ENCODE results near the gene RAD23A. TPM values are rescaled to one million over a fixed set of nuclear protein-coding genes. Genes with fewer than 3 reads are reported as not detected.
A peak's percentile ranks its signal among the peaks of the same experiment; 100 is the strongest.

RAD23A gene
- total RNA-seq, 1 donor from 2014 or later = 62.1 TPM

GRCh38 chr19:13001166-13001501 is 55.5 kb downstream of the RAD23A start:
- DNase-seq = no peak
- peaks cover 6% of the 10 kb centered on the region for H3K9me3 Mint-ChIP-seq (ENCODE audit: unreplicated experiment)
- H3K27ac Mint-ChIP-seq (ENCODE audit: unreplicated experiment) = no peak overlapping the region
- peaks cover 30% of the 10 kb centered on the region for H3K27me3 Mint-ChIP-seq (ENCODE audit: unreplicated experiment)
- no peak for TF ChIP-seq CTCF (IDR thresholded peaks at IDR 0.05; ENCODE audit: partially characterized antibody, unreplicated experiment)
- no peak overlapping the region for H3K4me3 Mint-ChIP-seq (ENCODE audit: unreplicated experiment)
- H3K36me3 Mint-ChIP-seq (ENCODE audit: unreplicated experiment) = peaks cover 6% of the 10 kb centered on the region
- no peaks in the 10 kb centered on the region for H3K4me1 Mint-ChIP-seq (ENCODE audit: low read depth, unreplicated experiment)

GRCh38 chr19:13001502-13002165 is 56.0 kb downstream of the RAD23A start:
- H3K27ac Mint-ChIP-seq (ENCODE audit: unreplicated experiment) = no peak overlapping the region
- DNase-seq = no peak
- H3K4me3 Mint-ChIP-seq (ENCODE audit: unreplicated experiment) = no peak overlapping the region
- no peak for TF ChIP-seq CTCF (IDR thresholded peaks at IDR 0.05; ENCODE audit: partially characterized antibody, unreplicated experiment)
- peaks cover 6% of the 10 kb centered on the region for H3K36me3 Mint-ChIP-seq (ENCODE audit: unreplicated experiment)
- no peaks in the 10 kb centered on the region for H3K4me1 Mint-ChIP-seq (ENCODE audit: low read depth, unreplicated experiment)
- peaks cover 30% of the 10 kb centered on the region for H3K27me3 Mint-ChIP-seq (ENCODE audit: unreplicated experiment)
- H3K9me3 Mint-ChIP-seq (ENCODE audit: unreplicated experiment) = peaks cover 6% of the 10 kb centered on the region

GRCh38 chr19:13002166-13002898 is 56.7 kb downstream of the RAD23A start:
- no peak for DNase-seq

GRCh38 chr19:13003081-13003480 is 57.4 kb downstream of the RAD23A start:
- H3K4me1 Mint-ChIP-seq (ENCODE audit: low read depth, unreplicated experiment) = no peaks in the 10 kb centered on the region
- H3K9me3 Mint-ChIP-seq (ENCODE audit: unreplicated experiment) = peaks cover 6% of the 10 kb centered on the region
- TF ChIP-seq CTCF (IDR thresholded peaks at IDR 0.05; ENCODE audit: partially characterized antibody, unreplicated experiment) = no peak
- no peak overlapping the region for H3K4me3 Mint-ChIP-seq (ENCODE audit: unreplicated experiment)
- H3K27me3 Mint-ChIP-seq (ENCODE audit: unreplicated experiment) = peaks cover 21% of the 10 kb centered on the region
- H3K27ac Mint-ChIP-seq (ENCODE audit: unreplicated experiment) = no peak overlapping the region
- DNase-seq = no peak
- peaks cover 2% of the 10 kb centered on the region for H3K36me3 Mint-ChIP-seq (ENCODE audit: unreplicated experiment)

More at GRCh38 chr19:13002166-13002898, 56.7 kb downstream of the RAD23A start:
- Mint-ChIP-seq H3K4me1 (ENCODE audit: low read depth, unreplicated experiment) (no peaks in the 10 kb centered on the region), H3K9me3 (ENCODE audit: unreplicated experiment) (peaks cover 6% of the 10 kb centered on the region), H3K27me3 (ENCODE audit: unreplicated experiment) (peaks cover 25% of the 10 kb centered on the region), H3K36me3 (ENCODE audit: unreplicated experiment) (peaks cover 6% of the 10 kb centered on the region), H3K27ac (ENCODE audit: unreplicated experiment) (no peak overlapping the region), H3K4me3 (ENCODE audit: unreplicated experiment) (no peak overlapping the region)
- TF ChIP-seq CTCF (IDR thresholded peaks at IDR 0.05; ENCODE audit: partially characterized antibody, unreplicated experiment) = no peak

Small RNAs within 50 kb of the gene (microRNA-seq; reads per million reads assigned to microRNA genes)
- gene MIR5695 (ENCODE audit: unreplicated experiment) (0.41 reads per million), gene MIR6515 (ENCODE audit: unreplicated experiment) (18.1 reads per million, percentile 57 among the genes with 10 or more reads in this experiment)

Other genes starting within 250 kb of the RAD23A start
- 7.4 TPM for gene FBXW9, start 249.2 kb upstream of the RAD23A start, total RNA-seq (ENCODE audit: unreplicated experiment)
- 135 TPM for gene TNPO2, start 221.9 kb upstream of the RAD23A start, total RNA-seq (ENCODE audit: unreplicated experiment)
- gene TRIR, start 211.2 kb upstream of the RAD23A start, total RNA-seq (ENCODE audit: unreplicated experiment) = 204 TPM
- gene GET3, start 208.4 kb upstream of the RAD23A start, total RNA-seq (ENCODE audit: unreplicated experiment) = 49.3 TPM
- not detected for gene BEST2, start 194.1 kb upstream of the RAD23A start, total RNA-seq (ENCODE audit: unreplicated experiment)
- gene HOOK2, start 170.3 kb upstream of the RAD23A start, total RNA-seq (ENCODE audit: unreplicated experiment) = 40.1 TPM
- gene JUNB, start 154.4 kb upstream of the RAD23A start, total RNA-seq (ENCODE audit: unreplicated experiment) = 24.9 TPM
- 671 TPM for gene PRDX2, start 144.1 kb upstream of the RAD23A start, total RNA-seq (ENCODE audit: unreplicated experiment)
- 14.4 TPM for gene THSD8, start 143.8 kb upstream of the RAD23A start, total RNA-seq (ENCODE audit: unreplicated experiment)
- 16.7 TPM for gene RNASEH2A, start 139.3 kb upstream of the RAD23A start, total RNA-seq (ENCODE audit: unreplicated experiment)
- gene RTBDN, start 111.3 kb upstream of the RAD23A start, total RNA-seq (ENCODE audit: unreplicated experiment) = 4.8 TPM
- 230 TPM for gene MAST1, start 107.3 kb upstream of the RAD23A start, total RNA-seq (ENCODE audit: unreplicated experiment)
- 7.9 TPM for gene DNASE2, start 64.4 kb upstream of the RAD23A start, total RNA-seq (ENCODE audit: unreplicated experiment)
- not detected for gene KLF1, start 58.7 kb upstream of the RAD23A start, total RNA-seq (ENCODE audit: unreplicated experiment)
- gene GCDH, start 54.7 kb upstream of the RAD23A start, total RNA-seq (ENCODE audit: unreplicated experiment) = 34.2 TPM
- gene SYCE2, start 26.6 kb upstream of the RAD23A start, total RNA-seq (ENCODE audit: unreplicated experiment) = 0.59 TPM
- 71.6 TPM for gene FARSA, start 12.2 kb upstream of the RAD23A start, total RNA-seq (ENCODE audit: unreplicated experiment)
- 543 TPM for gene CALR, start 7.3 kb upstream of the RAD23A start, total RNA-seq (ENCODE audit: unreplicated experiment)
- 28.8 TPM for gene GADD45GIP1, start 11.4 kb downstream of the RAD23A start, total RNA-seq (ENCODE audit: unreplicated experiment)
- 0.44 TPM for gene DAND5, start 23.7 kb downstream of the RAD23A start, total RNA-seq (ENCODE audit: unreplicated experiment)
- gene NFIX, start 49.6 kb downstream of the RAD23A start, total RNA-seq (ENCODE audit: unreplicated experiment) = 2.4 TPM
- gene LYL1, start 157.0 kb downstream of the RAD23A start, total RNA-seq (ENCODE audit: unreplicated experiment) = 1.3 TPM
- 29.2 TPM for gene TRMT1, start 170.9 kb downstream of the RAD23A start, total RNA-seq (ENCODE audit: unreplicated experiment)
- gene NACC1, start 172.4 kb downstream of the RAD23A start, total RNA-seq (ENCODE audit: unreplicated experiment) = 68.6 TPM
- 17.2 TPM for gene STX10, start 204.5 kb downstream of the RAD23A start, total RNA-seq (ENCODE audit: unreplicated experiment)
- 109 TPM for gene IER2, start 204.5 kb downstream of the RAD23A start, total RNA-seq (ENCODE audit: unreplicated experiment)

Measured in glutamatergic neuron (in vitro differentiated cells).